Chondrocyte (in vitro differentiated cells): Measurements from ENCODE around the gene LMO1. TPM values are rescaled to one million over a fixed set of nuclear protein-coding genes. Genes with fewer than 3 reads are reported as not detected.

Experiments used
- DNase-seq: peaks from one replicate; pipeline ENCODE4 v3.0.0; 2021; ENCODE audit warnings: mixed read lengths, low spot score
- H3K27ac Mint-ChIP-seq: one replicate; pipeline ENCODE4 v1.8.0; 2021; ENCODE audit warnings: mild to moderate bottlenecking, moderate library complexity, mixed read lengths; ENCODE audit not compliant: unreplicated experiment
- H3K27me3 Mint-ChIP-seq: 2 replicates; pipeline ENCODE4 v1.8.0; 2021; ENCODE audit warnings: low read depth, mixed read lengths
- H3K36me3 Mint-ChIP-seq: 2 replicates; pipeline ENCODE4 v1.8.0; 2021; ENCODE audit warnings: low read depth, mixed read lengths
- H3K4me1 Mint-ChIP-seq: 2 replicates; pipeline ENCODE4 v1.8.0; 2021; ENCODE audit warnings: low read depth, mild to moderate bottlenecking, mixed read lengths
- H3K4me3 Mint-ChIP-seq: one replicate; pipeline ENCODE4 v1.8.0; 2021; ENCODE audit warnings: mild to moderate bottlenecking, moderate library complexity, mixed read lengths; ENCODE audit not compliant: unreplicated experiment
- H3K9me3 Mint-ChIP-seq: 2 replicates; pipeline ENCODE4 v1.8.0; 2021; ENCODE audit warnings: low read depth, mixed read lengths
- CTCF ChIP-seq: fragments of 200-600 bp; sonication (generic); IDR thresholded peaks from 2 replicates; pipeline ENCODE4 v1.5.0; 2021; ENCODE audit warnings: antibody characterized with exemption, mild to moderate bottlenecking, moderate library complexity
- total RNA-seq: library from RNA; stranded (reverse); gene quantifications from 3 replicates; pipeline ENCODE4 v1.2.1, GENCODE V29; 2021

LMO1 gene
- total RNA-seq, 1 donor from 2014 or later = not detected

- no peak for TF ChIP-seq CTCF
- Mint-ChIP-seq H3K27me3 (peaks cover 4% of the 10 kb centered on the region), H3K4me3 (no peak overlapping the region), H3K4me1 (no peaks in the 10 kb centered on the region), H3K36me3 (no peaks in the 10 kb centered on the region), H3K27ac (no peak overlapping the region), H3K9me3 (no peaks in the 10 kb centered on the region)
- DNase-seq = no peak
Measured at GRCh38 chr11:8291421-8292350, 28.0 kb upstream of the LMO1 start.

- no peaks in the 10 kb centered on the region for H3K36me3 Mint-ChIP-seq
- no peaks in the 10 kb centered on the region for H3K9me3 Mint-ChIP-seq
- no peak for TF ChIP-seq CTCF
- no peak for DNase-seq
- no peaks in the 10 kb centered on the region for H3K4me1 Mint-ChIP-seq
- H3K4me3 Mint-ChIP-seq = no peak overlapping the region
- H3K27ac Mint-ChIP-seq = no peak overlapping the region
- H3K27me3 Mint-ChIP-seq = peaks cover 4% of the 10 kb centered on the region
Measured at GRCh38 chr11:8290081-8290810, 26.6 kb upstream of the LMO1 start.

GRCh38 chr11:8289492-8289918 lies 25.8 kb upstream of the LMO1 start:
- TF ChIP-seq CTCF = no peak
- peak; percentile 66 for DNase-seq
- Mint-ChIP-seq H3K36me3 (no peaks in the 10 kb centered on the region), H3K9me3 (no peaks in the 10 kb centered on the region), H3K27me3 (peaks cover 4% of the 10 kb centered on the region), H3K27ac (no peak overlapping the region), H3K4me1 (no peaks in the 10 kb centered on the region), H3K4me3 (no peak overlapping the region)

GRCh38 chr11:8288824-8289491 lies 25.3 kb upstream of the LMO1 start:
- no peaks in the 10 kb centered on the region for H3K4me1 Mint-ChIP-seq
- no peaks in the 10 kb centered on the region for H3K36me3 Mint-ChIP-seq
- H3K9me3 Mint-ChIP-seq = no peaks in the 10 kb centered on the region
- no peak overlapping the region for H3K4me3 Mint-ChIP-seq
- H3K27ac Mint-ChIP-seq = no peak overlapping the region
- H3K27me3 Mint-ChIP-seq = peaks cover 4% of the 10 kb centered on the region
- no peak for TF ChIP-seq CTCF
- DNase-seq = peak; percentile 47

GRCh38 chr11:8288166-8288772 lies 24.6 kb upstream of the LMO1 start:
- Mint-ChIP-seq H3K4me1 (no peaks in the 10 kb centered on the region), H3K4me3 (no peak overlapping the region), H3K9me3 (no peaks in the 10 kb centered on the region), H3K27ac (no peak overlapping the region), H3K36me3 (no peaks in the 10 kb centered on the region), H3K27me3 (peaks cover 4% of the 10 kb centered on the region)
- no peak for DNase-seq
- TF ChIP-seq CTCF = no peak
